Liver (tissue), 3 donors: ENCODE results near the gene SIT1.

Experiments
- FOXA2 ChIP-seq: IDR thresholded peaks from 2 replicates; pipeline ENCODE4 v1.6.1; 2016; ENCODE audit warnings: antibody characterized with exemption
- HNF4A ChIP-seq, 2 donors: conservative IDR thresholded peaks; 2 replicates each; pipeline ENCODE4 v1.6.1; 2016; ENCODE audit warnings: antibody characterized with exemption in 2 of 2, mild to moderate bottlenecking in 2 of 2
- MAX ChIP-seq: IDR thresholded peaks from 2 replicates; pipeline ENCODE4 v1.6.1; 2016; ENCODE audit warnings: antibody characterized with exemption
- RAD21 ChIP-seq, 2 donors: IDR thresholded peaks; 2 replicates each; pipeline ENCODE4 v1.6.1; 2016; ENCODE audit warnings: antibody characterized with exemption in 2 of 2, mild to moderate bottlenecking in 2 of 2
- REST ChIP-seq: IDR thresholded peaks from 2 replicates; pipeline ENCODE4 v1.6.1; 2016; ENCODE audit warnings: antibody characterized with exemption, mild to moderate bottlenecking
- RXRA ChIP-seq, 2 donors: IDR thresholded peaks; 2 replicates each; pipeline ENCODE4 v1.6.1; 2017 to 2018; ENCODE audit warnings: antibody characterized with exemption in 2 of 2, mild to moderate bottlenecking in 1 of 2
- TAF1 ChIP-seq: conservative IDR thresholded peaks from 2 replicates; pipeline ENCODE4 v1.6.1; 2016; ENCODE audit warnings: antibody characterized with exemption, mild to moderate bottlenecking
- YY1 ChIP-seq: IDR thresholded peaks from 2 replicates; pipeline ENCODE4 v1.6.1; 2016; ENCODE audit warnings: antibody characterized with exemption, mild to moderate bottlenecking
- TF ChIP-seq, protein P1 (sequence below): fragments of 150-350 bp; IDR thresholded peaks from 2 replicates; pipeline ENCODE4 v1.5.1; 2017; ENCODE audit warnings: improper control_type of control experiment, low read depth, low read length; ENCODE audit not compliant: missing input control
- TF ChIP-seq, protein P2 (sequence below): IDR thresholded peaks from 2 replicates; pipeline ENCODE4 v1.6.1; 2016; ENCODE audit warnings: antibody characterized with exemption
- TF ChIP-seq, protein P3 (sequence below): IDR thresholded peaks from 2 replicates; pipeline ENCODE4 v1.6.1; 2016; ENCODE audit warnings: antibody characterized with exemption
- donor health status: healthy.
- donor health status: healthy.

DNA sequence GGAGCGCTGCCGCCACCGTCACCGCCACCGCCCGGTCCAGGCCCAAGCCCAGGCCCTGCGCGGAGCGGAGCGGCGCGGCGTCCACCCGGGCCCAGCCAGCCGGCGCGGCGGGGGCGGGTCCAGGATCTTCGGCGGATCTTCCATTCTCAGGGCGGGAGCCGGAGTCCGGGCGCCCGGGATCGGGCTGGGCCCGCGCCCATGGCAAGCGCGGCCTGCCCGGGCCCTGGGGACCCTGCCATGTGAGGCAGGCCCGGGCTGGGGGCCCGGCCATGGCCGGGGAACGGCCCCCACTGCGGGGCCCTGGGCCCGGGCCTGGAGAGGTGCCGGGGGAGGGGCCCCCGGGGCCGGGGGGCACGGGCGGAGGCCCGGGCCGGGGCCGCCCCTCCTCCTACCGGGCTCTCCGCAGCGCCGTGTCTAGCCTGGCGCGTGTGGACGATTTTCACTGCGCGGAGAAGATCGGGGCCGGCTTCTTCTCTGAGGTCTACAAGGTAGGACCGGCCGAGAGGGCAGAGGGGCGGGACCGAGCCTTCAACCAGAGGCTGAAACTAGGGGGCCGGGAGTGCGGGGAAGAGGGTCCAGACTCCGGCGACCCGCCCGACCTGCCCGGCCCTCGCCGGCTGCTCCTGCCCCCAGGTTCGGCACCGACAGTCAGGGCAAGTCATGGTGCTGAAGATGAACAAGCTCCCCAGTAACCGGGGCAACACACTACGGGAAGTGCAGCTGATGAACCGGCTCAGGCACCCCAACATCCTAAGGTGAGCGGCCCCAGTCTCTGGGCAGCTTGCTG is 45.2 kb downstream of the SIT1 start:
- no peak for TF ChIP-seq REST
- TF ChIP-seq, protein P1, sequence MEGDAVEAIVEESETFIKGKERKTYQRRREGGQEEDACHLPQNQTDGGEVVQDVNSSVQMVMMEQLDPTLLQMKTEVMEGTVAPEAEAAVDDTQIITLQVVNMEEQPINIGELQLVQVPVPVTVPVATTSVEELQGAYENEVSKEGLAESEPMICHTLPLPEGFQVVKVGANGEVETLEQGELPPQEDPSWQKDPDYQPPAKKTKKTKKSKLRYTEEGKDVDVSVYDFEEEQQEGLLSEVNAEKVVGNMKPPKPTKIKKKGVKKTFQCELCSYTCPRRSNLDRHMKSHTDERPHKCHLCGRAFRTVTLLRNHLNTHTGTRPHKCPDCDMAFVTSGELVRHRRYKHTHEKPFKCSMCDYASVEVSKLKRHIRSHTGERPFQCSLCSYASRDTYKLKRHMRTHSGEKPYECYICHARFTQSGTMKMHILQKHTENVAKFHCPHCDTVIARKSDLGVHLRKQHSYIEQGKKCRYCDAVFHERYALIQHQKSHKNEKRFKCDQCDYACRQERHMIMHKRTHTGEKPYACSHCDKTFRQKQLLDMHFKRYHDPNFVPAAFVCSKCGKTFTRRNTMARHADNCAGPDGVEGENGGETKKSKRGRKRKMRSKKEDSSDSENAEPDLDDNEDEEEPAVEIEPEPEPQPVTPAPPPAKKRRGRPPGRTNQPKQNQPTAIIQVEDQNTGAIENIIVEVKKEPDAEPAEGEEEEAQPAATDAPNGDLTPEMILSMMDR: no peak
- no peak for TF ChIP-seq RAD21 (IDR thresholded peaks at IDR 0.05)
- TF ChIP-seq HNF4A (conservative IDR thresholded peaks at IDR 0.05): no peak
- TF ChIP-seq TAF1: no peak
- TF ChIP-seq, protein P2, sequence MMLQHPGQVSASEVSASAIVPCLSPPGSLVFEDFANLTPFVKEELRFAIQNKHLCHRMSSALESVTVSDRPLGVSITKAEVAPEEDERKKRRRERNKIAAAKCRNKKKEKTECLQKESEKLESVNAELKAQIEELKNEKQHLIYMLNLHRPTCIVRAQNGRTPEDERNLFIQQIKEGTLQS: no peak
- no peak for TF ChIP-seq YY1
- TF ChIP-seq RXRA (IDR thresholded peaks at IDR 0.05): no peak
- no peak for TF ChIP-seq FOXA2
- TF ChIP-seq, protein P3, sequence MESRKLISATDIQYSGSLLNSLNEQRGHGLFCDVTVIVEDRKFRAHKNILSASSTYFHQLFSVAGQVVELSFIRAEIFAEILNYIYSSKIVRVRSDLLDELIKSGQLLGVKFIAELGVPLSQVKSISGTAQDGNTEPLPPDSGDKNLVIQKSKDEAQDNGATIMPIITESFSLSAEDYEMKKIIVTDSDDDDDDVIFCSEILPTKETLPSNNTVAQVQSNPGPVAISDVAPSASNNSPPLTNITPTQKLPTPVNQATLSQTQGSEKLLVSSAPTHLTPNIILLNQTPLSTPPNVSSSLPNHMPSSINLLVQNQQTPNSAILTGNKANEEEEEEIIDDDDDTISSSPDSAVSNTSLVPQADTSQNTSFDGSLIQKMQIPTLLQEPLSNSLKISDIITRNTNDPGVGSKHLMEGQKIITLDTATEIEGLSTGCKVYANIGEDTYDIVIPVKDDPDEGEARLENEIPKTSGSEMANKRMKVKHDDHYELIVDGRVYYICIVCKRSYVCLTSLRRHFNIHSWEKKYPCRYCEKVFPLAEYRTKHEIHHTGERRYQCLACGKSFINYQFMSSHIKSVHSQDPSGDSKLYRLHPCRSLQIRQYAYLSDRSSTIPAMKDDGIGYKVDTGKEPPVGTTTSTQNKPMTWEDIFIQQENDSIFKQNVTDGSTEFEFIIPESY: no peak
- TF ChIP-seq MAX: no peak
